ENCODE results near the gene MGMT.

MGMT gene

GRCh38 chr10:129679207-129679606, 212.2 kb downstream of the MGMT start:
- Histone ChIP-seq H3K4me1 (ENCODE audit: low read length) (no peaks in the 10 kb centered on the region), H3K9me3 (replicated peaks; ENCODE audit: insufficient read depth, low read length) (no peaks in the 10 kb centered on the region), H4K20me1 (ENCODE audit: insufficient read depth, low read length) (no peaks in the 10 kb centered on the region), H3K4me2 (ENCODE audit: low read depth, low read length) (no peak overlapping the region), H3K36me3 (replicated peaks; ENCODE audit: insufficient read depth, low read length) (no peaks in the 10 kb centered on the region), H3K79me2 (ENCODE audit: low read length) (no peaks in the 10 kb centered on the region), H3K27me3 (replicated peaks; ENCODE audit: insufficient read depth, low read length) (no peaks in the 10 kb centered on the region), H3K9me2 (replicated peaks; ENCODE audit: insufficient read depth, low read length) (no peaks in the 10 kb centered on the region), H3K9ac (ENCODE audit: low read length) (no peak overlapping the region), H3K27ac (ENCODE audit: low read length) (no peak overlapping the region), H2AFZ (ENCODE audit: low read length) (no peak overlapping the region), H3K4me3 (ENCODE audit: low read length) (no peak overlapping the region), H3F3A (ENCODE audit: insufficient read depth, low read length) (no peaks in the 10 kb centered on the region)
- DNase-seq = no peak
- TF ChIP-seq CTCF (IDR thresholded peaks at IDR 0.05; ENCODE audit: low read length) (no peak), EZH2phosphoT487 (IDR thresholded peaks at IDR 0.05; ENCODE audit: low read length) (no peak), EZH2 (optimal IDR thresholded peaks at IDR 0.05; ENCODE audit: low read depth, low read length) (no peak)

GRCh38 chr10:129680661-129681344, 213.8 kb downstream of the MGMT start:
- H3K27ac ChIP-seq (ENCODE audit: low read length) = no peak overlapping the region
- H3K27me3 ChIP-seq (replicated peaks; ENCODE audit: insufficient read depth, low read length) = no peaks in the 10 kb centered on the region
- H3K9me3 ChIP-seq (replicated peaks; ENCODE audit: insufficient read depth, low read length) = no peaks in the 10 kb centered on the region
- H3K4me2 ChIP-seq (ENCODE audit: low read depth, low read length) = no peak overlapping the region
- H3K36me3 ChIP-seq (replicated peaks; ENCODE audit: insufficient read depth, low read length) = no peaks in the 10 kb centered on the region
- H3K79me2 ChIP-seq (ENCODE audit: low read length) = no peaks in the 10 kb centered on the region
- no peak for DNase-seq
- TF ChIP-seq EZH2phosphoT487 (IDR thresholded peaks at IDR 0.05; ENCODE audit: low read length) (no peak), CTCF (IDR thresholded peaks at IDR 0.05; ENCODE audit: low read length) (no peak), EZH2 (optimal IDR thresholded peaks at IDR 0.05; ENCODE audit: low read depth, low read length) (no peak)
- H3K9ac ChIP-seq (ENCODE audit: low read length) = no peak overlapping the region
- H4K20me1 ChIP-seq (ENCODE audit: insufficient read depth, low read length) = no peaks in the 10 kb centered on the region
- H2AFZ ChIP-seq (ENCODE audit: low read length) = no peak overlapping the region
- H3K9me2 ChIP-seq (replicated peaks; ENCODE audit: insufficient read depth, low read length) = no peaks in the 10 kb centered on the region
- H3K4me1 ChIP-seq (ENCODE audit: low read length) = no peaks in the 10 kb centered on the region
- H3K4me3 ChIP-seq (ENCODE audit: low read length) = no peak overlapping the region
- no peaks in the 10 kb centered on the region for H3F3A ChIP-seq (ENCODE audit: insufficient read depth, low read length)

- H2AFZ ChIP-seq (ENCODE audit: low read length) = no peak overlapping the region
- H4K20me1 ChIP-seq (ENCODE audit: insufficient read depth, low read length) = no peaks in the 10 kb centered on the region
- H3K4me3 ChIP-seq (ENCODE audit: low read length) = no peak overlapping the region
- no peak overlapping the region for H3K27ac ChIP-seq (ENCODE audit: low read length)
- TF ChIP-seq EZH2phosphoT487 (IDR thresholded peaks at IDR 0.05; ENCODE audit: low read length) (no peak), EZH2 (optimal IDR thresholded peaks at IDR 0.05; ENCODE audit: low read depth, low read length) (no peak), CTCF (IDR thresholded peaks at IDR 0.05; ENCODE audit: low read length) (no peak)
- no peak overlapping the region for H3K9ac ChIP-seq (ENCODE audit: low read length)
- no peak for DNase-seq
- no peaks in the 10 kb centered on the region for H3K9me2 ChIP-seq (replicated peaks; ENCODE audit: insufficient read depth, low read length)
- H3K79me2 ChIP-seq (ENCODE audit: low read length) = no peaks in the 10 kb centered on the region
- no peaks in the 10 kb centered on the region for H3F3A ChIP-seq (ENCODE audit: insufficient read depth, low read length)
- no peaks in the 10 kb centered on the region for H3K27me3 ChIP-seq (replicated peaks; ENCODE audit: insufficient read depth, low read length)
- H3K36me3 ChIP-seq (replicated peaks; ENCODE audit: insufficient read depth, low read length) = no peaks in the 10 kb centered on the region
- no peaks in the 10 kb centered on the region for H3K4me1 ChIP-seq (ENCODE audit: low read length)
- H3K9me3 ChIP-seq (replicated peaks; ENCODE audit: insufficient read depth, low read length) = no peaks in the 10 kb centered on the region
- H3K4me2 ChIP-seq (ENCODE audit: low read depth, low read length) = no peak overlapping the region
Observed at GRCh38 chr10:129681856-129682255, 214.8 kb downstream of the MGMT start.
